K562 (cell line): Measurements from ENCODE around the gene KIF5C. TPM values are rescaled to one million over a fixed set of nuclear protein-coding genes. Genes with fewer than 3 reads are reported as not detected.

Experiments
- ATAC-seq: fragments of 200-7000 bp; cut with Tn5 transposase; 3 replicates; pipeline ENCODE4 v1.9.1; 2020; ENCODE audit warnings: moderate library complexity
- BruUV-seq: library from RNA; stranded (reverse); fragments of 400-500 nt; replicated peaks from 2 replicates; lab custom pipeline; 2021; lab: Mats Ljungman, UMichigan
- CTCF ChIA-PET: fragments of 300-600 bp; formaldehyde crosslinking; extraction: SDS; loops from one replicate; lab custom pipeline; 2021; ENCODE audit warnings: low intra/inter-chr PET ratio; lab: Yijun Ruan, JAX
- POLR2A ChIA-PET: fragments of 300-600, 350-650 bp; sonication (Branson Sonifier 250); formaldehyde crosslinking; extraction: SDS; loops from one replicate; lab custom pipeline; 2021; ENCODE audit warnings: antibody characterized with exemption, inconsistent platforms; lab: Yijun Ruan, JAX
- DNase-seq, 4 experiments: peaks; one replicate each; pipeline versions ENCODE4 v3.0.0 to v3.0.0-alpha.2; 2011 to 2018; ENCODE audit warnings: low spot score in 3 of 4, mixed read lengths in 3 of 4; ENCODE audit errors: extremely low read depth in 1 of 4
- FAIRE-seq: peaks from 2 replicates; lab custom pipeline; 2011; peaks lifted over from hg19 to GRCh38; lab: Jason Lieb, UNC
- H2AFZ ChIP-seq: 2 replicates; pipeline ENCODE4 v1.6.0; 2011; ENCODE audit warnings: low read depth, low read length, control low read depth, inconsistent platforms
- H3K27ac ChIP-seq: fragments of 200-600 bp; 3 replicates; pipeline ENCODE4 v1.8.0; 2011; ENCODE audit warnings: low read depth, mild to moderate bottlenecking, control low read depth, inconsistent platforms, low read length, moderate library complexity, mixed read lengths; ENCODE audit errors: extremely low read depth
- H3K27me3 ChIP-seq, 2 experiments: fragments of 300-600 bp in 1 of 2; 2 replicates in 1 of 2; 3 replicates in 1 of 2; pipeline versions ENCODE4 v1.6.0 to v1.8.0; 2011; ENCODE audit warnings: inconsistent platforms in 2 of 2, low read length in 2 of 2, mild to moderate bottlenecking in 1 of 2, mixed read lengths in 1 of 2, moderate library complexity in 1 of 2; ENCODE audit not compliant: control insufficient read depth in 2 of 2, insufficient read depth in 2 of 2
- H3K36me3 ChIP-seq: fragments of 300-600 bp; 3 replicates; pipeline ENCODE4 v1.8.0; 2011; ENCODE audit warnings: mild to moderate bottlenecking, low read length, inconsistent platforms; ENCODE audit not compliant: control insufficient read depth, insufficient read depth
- H3K4me1 ChIP-seq, 2 experiments: fragments of 200-600 bp in 1 of 2; replicated peaks in 1 of 2; 2 replicates in 1 of 2; 3 replicates in 1 of 2; pipeline versions ENCODE4 v1.5.1 to v1.8.0; 2011; ENCODE audit warnings: inconsistent platforms in 2 of 2, low read length in 2 of 2, mild to moderate bottlenecking in 1 of 2, mixed read lengths in 1 of 2, moderate library complexity in 1 of 2; ENCODE audit not compliant: control insufficient read depth in 2 of 2, insufficient read depth in 2 of 2
- H3K4me2 ChIP-seq: 2 replicates; pipeline ENCODE4 v1.6.1; 2011; ENCODE audit warnings: low read length, control low read depth, inconsistent platforms, mixed read lengths; ENCODE audit not compliant: insufficient read depth
- H3K4me3 ChIP-seq: fragments of 200-600 bp; sonication (generic), shearing (Covaris generic); 2 replicates; pipeline ENCODE4 v1.5.1; 2016; ENCODE audit warnings: control low read depth, inconsistent platforms
- H3K79me2 ChIP-seq: fragments of 200-600 bp; 3 replicates; pipeline ENCODE4 v1.8.0; 2011; ENCODE audit warnings: low read length, inconsistent platforms; ENCODE audit not compliant: control insufficient read depth, insufficient read depth
- H3K9ac ChIP-seq, 2 experiments: 2 replicates each; pipeline versions ENCODE4 v1.6.0 to v1.6.1; 2011; ENCODE audit warnings: low read depth in 2 of 2, low read length in 2 of 2, control low read depth in 1 of 2, inconsistent platforms in 1 of 2, mild to moderate bottlenecking in 1 of 2, mixed read lengths in 1 of 2; ENCODE audit not compliant: insufficient read depth in 1 of 2
- H3K9me1 ChIP-seq: one replicate; pipeline ENCODE4 v1.6.0; 2011; ENCODE audit warnings: inconsistent platforms, mild to moderate bottlenecking, low read length, moderate library complexity; ENCODE audit not compliant: control insufficient read depth, insufficient read depth
- H3K9me3 ChIP-seq: replicated peaks from 2 replicates; pipeline ENCODE4 v1.5.1; 2011; ENCODE audit warnings: low read depth, low read length, inconsistent platforms; ENCODE audit not compliant: control insufficient read depth, insufficient read depth
- H4K20me1 ChIP-seq: replicated peaks from 2 replicates; pipeline ENCODE4 v1.6.1; 2011; ENCODE audit warnings: low read length, inconsistent platforms, mixed read lengths; ENCODE audit not compliant: control insufficient read depth, insufficient read depth
- FOXP1 ChIP-seq: sonication (generic); formaldehyde crosslinking; IDR thresholded peaks from 2 replicates; pipeline ENCODE4 v1.8.0; 2022; ENCODE audit warnings: mild to moderate bottlenecking, missing genetic modification reagents
- GATAD2A ChIP-seq: fragments of 450-650 bp; IDR thresholded peaks from 2 replicates; pipeline ENCODE4 v1.6.1; 2017
- ILF3 ChIP-seq: fragments of 450-650 bp; IDR thresholded peaks from 2 replicates; pipeline ENCODE4 v1.6.1; 2018; ENCODE audit warnings: antibody characterized with exemption, mild to moderate bottlenecking, moderate library complexity, borderline replicate concordance
- MAFF ChIP-seq: IDR thresholded peaks from 2 replicates; pipeline ENCODE4 v1.6.1; 2012; ENCODE audit warnings: low read length, improper control_type of control experiment
- MTA1 ChIP-seq: fragments of 450-650 bp; IDR thresholded peaks from 2 replicates; pipeline ENCODE4 v1.6.1; 2017; ENCODE audit warnings: borderline replicate concordance
- MYC ChIP-seq, 2 experiments: fragments of 250-450 bp in 1 of 2; sonication (Bioruptor Pico) in 1 of 2; IDR thresholded peaks; 2 replicates each; pipeline versions ENCODE4 v1.5.1 to v1.6.1; 2012 to 2021; ENCODE audit warnings: low read depth in 2 of 2, borderline replicate concordance in 1 of 2, improper control_type of control experiment in 1 of 2, low read length in 1 of 2, mild to moderate bottlenecking in 1 of 2, moderate library complexity in 1 of 2
- NCOR1 ChIP-seq: fragments of 450-650 bp; IDR thresholded peaks from 2 replicates; pipeline ENCODE4 v1.6.1; 2016; ENCODE audit warnings: mild to moderate bottlenecking, moderate library complexity
- PRPF4 ChIP-seq: fragments of 200-400 bp; formaldehyde crosslinking; IDR thresholded peaks from one replicate; pipeline ENCODE4 v1.6.1; 2017; ENCODE audit warnings: low read length, low read depth, mild to moderate bottlenecking; ENCODE audit not compliant: insufficient read depth, poor library complexity, severe bottlenecking
- ZNF165 ChIP-seq: fragments of 250-450 bp; sonication (Bioruptor Pico); IDR thresholded peaks from 2 replicates; pipeline ENCODE4 v1.4.0; 2020; ENCODE audit warnings: borderline replicate concordance
- ZNF239 ChIP-seq: fragments of 250-450 bp; sonication (Bioruptor Pico); IDR thresholded peaks from 2 replicates; pipeline ENCODE4 v1.4.0; 2020; ENCODE audit warnings: mild to moderate bottlenecking
- ZNF436 ChIP-seq: fragments of 250-450, 450-650 bp; sonication (Bioruptor Pico); formaldehyde crosslinking; IDR thresholded peaks from 2 replicates; pipeline ENCODE4 v1.7.0; 2020; ENCODE audit warnings: mild to moderate bottlenecking
- WGBS: fragments of 100-300 bp; shearing (Covaris generic); methylation state at CpG from one replicate; pipeline ENCODE4 v1.1.6; 2016; ENCODE audit warnings: low coverage, mixed read lengths; ENCODE audit not compliant: insufficient coverage; ENCODE audit errors: missing lambda C conversion rate; 5-methylcytosine and 5-hydroxymethylcytosine counted together
- in situ Hi-C: fragments of 300-500 bp; cut with MboI; formaldehyde crosslinking; loops from 4 replicates; pipeline ENCODE4 v1.15.0; 2018; ENCODE audit warnings: inconsistent platforms, mixed read lengths
- intact Hi-C: fragments of 100-400 bp; cut with micrococcal nuclease; formaldehyde crosslinking; loops from 2 replicates; pipeline ENCODE4 v1.14.2; 2022
- polyA plus RNA-seq, 8 experiments: library from polyadenylated mRNA; depleted of rRNA in 4 of 8; stranded (reverse) in 5 of 8; unstranded in 3 of 8; fragments of >200 nt; fragmentation: Nextera tagmentation in 2 of 8; fragmentation: Illumina TruSeq in 1 of 8; extraction: Ambion mirVana in 2 of 8; extraction: Trizol in 1 of 8; gene quantifications; 2 replicates each; pipeline versions ENCODE4 v1.2.1 to v1.2.3, GENCODE V29; 2011 to 2014; ENCODE audit warnings: inconsistent platforms in 1 of 8, missing spikeins in 1 of 8
- total RNA-seq, 7 experiments: library from RNA; depleted of rRNA in 6 of 7; stranded (reverse); fragments of >200 nt in 6 of 7; fragmentation: Illumina TruSeq in 2 of 7; extraction: Trizol in 2 of 7; gene quantifications; 2 replicates each; pipeline versions ENCODE4 v1.2.1 to v1.2.3, GENCODE V29; 2011 to 2021; ENCODE audit warnings: low replicate concordance in 1 of 7
- TF ChIP-seq, protein P1 (sequence below): sonication (generic); formaldehyde crosslinking; IDR thresholded peaks from 2 replicates; pipeline ENCODE4 v1.9.0; 2022; ENCODE audit warnings: mild to moderate bottlenecking, missing genetic modification reagents
- TF ChIP-seq, protein P2 (sequence below), 2 experiments: fragments of 450-650 bp in 1 of 2; sonication (generic) in 1 of 2; formaldehyde crosslinking in 1 of 2; IDR thresholded peaks; 2 replicates each; pipeline versions ENCODE4 v1.7.1 to v1.9.0; 2016 to 2022; ENCODE audit warnings: inconsistent platforms in 1 of 2, mild to moderate bottlenecking in 1 of 2, missing genetic modification reagents in 1 of 2

Gene KIF5C
- total and polyA plus RNA-seq, 9 of the 15 experiments (the other 6 are each of a cell fraction or from before 2014, with no cell fraction given) = 0.01 to 0.09 (median 0.01) TPM; not detected in 6

DNA sequence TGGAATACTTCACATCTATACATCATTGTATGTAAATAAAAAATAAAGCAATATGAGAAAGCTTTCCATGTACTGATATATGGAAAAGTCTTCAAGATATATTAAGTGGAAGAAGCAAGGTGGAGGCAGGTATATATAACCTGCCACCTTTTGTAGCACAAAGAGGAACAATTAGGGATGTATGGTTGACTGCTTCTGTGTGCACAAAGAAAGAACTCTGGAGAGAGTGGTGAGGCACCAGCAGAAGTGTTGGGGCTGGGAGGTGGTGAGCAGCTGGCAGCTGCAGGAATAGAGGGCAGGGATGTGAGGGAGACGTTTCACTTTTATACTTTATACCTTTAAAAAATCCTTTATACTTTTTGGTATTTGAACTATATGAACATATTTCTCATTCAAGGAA, 26.1 kb downstream of the KIF5C start:
- no TSS peak for BruUV-seq
- intact Hi-C loops = no loop called here
- in situ Hi-C loops = no loop called here
- WGBS = 0% methylated on average over 1 of the region's 1 CpG
- Histone ChIP-seq H3K9ac (no peak overlapping the region), H3K27me3 (peaks cover 6 to 14% of the 10 kb centered on the region in 2 experiments; a peak in 4 of 5 replicates), H3K9me3 (no peaks in the 10 kb centered on the region), H3K4me3 (no peak overlapping the region), H3K79me2 (no peaks in the 10 kb centered on the region), H2AFZ (no peak overlapping the region), H3K9me1 (no peaks in the 10 kb centered on the region), H4K20me1 (no peaks in the 10 kb centered on the region), H3K4me1 (no peaks in the 10 kb centered on the region), H3K27ac (no peak overlapping the region), H3K4me2 (no peak overlapping the region), H3K36me3 (no peaks in the 10 kb centered on the region)
- FAIRE-seq (no peak), DNase-seq (no peak), ATAC-seq (no peak)
- CTCF ChIA-PET = no interaction called here
- POLR2A ChIA-PET = interaction anchor here (0.6 to 1.2 kb wide), 5 partner anchors 12 to 1267 kb away, joined by 3 to 4 read pairs (median 3); no protein-coding TSS in a partner anchor
- TF ChIP-seq ZNF165 (CRISPR knock-in tag) = no peak
- no peak for TF ChIP-seq MTA1
- no peak for TF ChIP-seq GATAD2A
- no peak for TF ChIP-seq ZNF436 (CRISPR knock-in tag)
- TF ChIP-seq, protein P1, sequence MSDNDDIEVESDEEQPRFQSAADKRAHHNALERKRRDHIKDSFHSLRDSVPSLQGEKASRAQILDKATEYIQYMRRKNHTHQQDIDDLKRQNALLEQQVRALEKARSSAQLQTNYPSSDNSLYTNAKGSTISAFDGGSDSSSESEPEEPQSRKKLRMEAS (CRISPR knock-in tag) = no peak
- TF ChIP-seq MAFF = no peak
- TF ChIP-seq ZNF239 (CRISPR knock-in tag) = no peak
- TF ChIP-seq, protein P2, sequence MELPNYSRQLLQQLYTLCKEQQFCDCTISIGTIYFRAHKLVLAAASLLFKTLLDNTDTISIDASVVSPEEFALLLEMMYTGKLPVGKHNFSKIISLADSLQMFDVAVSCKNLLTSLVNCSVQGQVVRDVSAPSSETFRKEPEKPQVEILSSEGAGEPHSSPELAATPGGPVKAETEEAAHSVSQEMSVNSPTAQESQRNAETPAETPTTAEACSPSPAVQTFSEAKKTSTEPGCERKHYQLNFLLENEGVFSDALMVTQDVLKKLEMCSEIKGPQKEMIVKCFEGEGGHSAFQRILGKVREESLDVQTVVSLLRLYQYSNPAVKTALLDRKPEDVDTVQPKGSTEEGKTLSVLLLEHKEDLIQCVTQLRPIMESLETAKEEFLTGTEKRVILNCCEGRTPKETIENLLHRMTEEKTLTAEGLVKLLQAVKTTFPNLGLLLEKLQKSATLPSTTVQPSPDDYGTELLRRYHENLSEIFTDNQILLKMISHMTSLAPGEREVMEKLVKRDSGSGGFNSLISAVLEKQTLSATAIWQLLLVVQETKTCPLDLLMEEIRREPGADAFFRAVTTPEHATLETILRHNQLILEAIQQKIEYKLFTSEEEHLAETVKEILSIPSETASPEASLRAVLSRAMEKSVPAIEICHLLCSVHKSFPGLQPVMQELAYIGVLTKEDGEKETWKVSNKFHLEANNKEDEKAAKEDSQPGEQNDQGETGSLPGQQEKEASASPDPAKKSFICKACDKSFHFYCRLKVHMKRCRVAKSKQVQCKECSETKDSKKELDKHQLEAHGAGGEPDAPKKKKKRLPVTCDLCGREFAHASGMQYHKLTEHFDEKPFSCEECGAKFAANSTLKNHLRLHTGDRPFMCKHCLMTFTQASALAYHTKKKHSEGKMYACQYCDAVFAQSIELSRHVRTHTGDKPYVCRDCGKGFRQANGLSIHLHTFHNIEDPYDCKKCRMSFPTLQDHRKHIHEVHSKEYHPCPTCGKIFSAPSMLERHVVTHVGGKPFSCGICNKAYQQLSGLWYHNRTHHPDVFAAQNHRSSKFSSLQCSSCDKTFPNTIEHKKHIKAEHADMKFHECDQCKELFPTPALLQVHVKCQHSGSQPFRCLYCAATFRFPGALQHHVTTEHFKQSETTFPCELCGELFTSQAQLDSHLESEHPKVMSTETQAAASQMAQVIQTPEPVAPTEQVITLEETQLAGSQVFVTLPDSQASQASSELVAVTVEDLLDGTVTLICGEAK (IDR thresholded peaks at IDR 0.05) = no peak
- TF ChIP-seq, protein P2 (CRISPR knock-in tag; IDR thresholded peaks at IDR 0.05) = no peak
- TF ChIP-seq MYC (IDR thresholded peaks at IDR 0.05; ENCODE audit: low read depth, low read length) = no peak
- no peak for TF ChIP-seq MYC (CRISPR knock-in tag; IDR thresholded peaks at IDR 0.05; ENCODE audit: borderline replicate concordance, low read depth)
- no peak for TF ChIP-seq ILF3
- no peak for TF ChIP-seq NCOR1
- no peak for TF ChIP-seq FOXP1
- no peak for TF ChIP-seq PRPF4
